A549 (cell line): ENCODE data around the gene SYNPO2. TPM values are rescaled to one million over a fixed set of nuclear protein-coding genes. Genes with fewer than 3 reads are reported as not detected.
A peak's percentile ranks its signal among the peaks of the same experiment; 100 is the strongest.
"Not testable (repeated sequence)": the region's sequence is repeated elsewhere in the genome, so short reads cannot be mapped to it uniquely, and the experiment has no call there.

Experiments used
- ATAC-seq, 2 experiments: fragments of 200-7000 bp in 1 of 2; fragments of >200 bp in 1 of 2; cut with Nextera tagmentation in 1 of 2; cut with Tn5 transposase in 1 of 2; 3 replicates each; pipeline versions ENCODE4 v1.8.0 to v1.9.1; 2018 to 2020; ENCODE audit warnings: mild to moderate bottlenecking in 1 of 2, moderate library complexity in 1 of 2
- CTCF ChIA-PET: fragments of 300-600 bp; sonication (Branson Sonifier 250); formaldehyde crosslinking; extraction: SDS; loops from one replicate; lab custom pipeline; 2021; ENCODE audit warnings: antibody characterized with exemption, inconsistent platforms; lab: Yijun Ruan, JAX
- POLR2A ChIA-PET: fragments of 350-600 bp; formaldehyde crosslinking; extraction: SDS; loops from one replicate; lab custom pipeline; 2021; ENCODE audit warnings: antibody characterized with exemption, inconsistent platforms; lab: Yijun Ruan, JAX
- DNase-seq, 2 experiments: peaks; one replicate each; pipeline versions ENCODE4 v3.0.0 to v3.0.0-alpha.2; 2011 to 2016; ENCODE audit warnings: low read depth in 1 of 2, low spot score in 1 of 2
- FAIRE-seq: peaks from 2 replicates; lab custom pipeline; 2011; peaks lifted over from hg19 to GRCh38; lab: Jason Lieb, UNC
- H3K27ac ChIP-seq, 2 experiments: fragments of >200 bp; sonication (Bioruptor Twin); formaldehyde crosslinking; 3 replicates each; pipeline ENCODE4 v1.5.1; 2016 to 2017
- H3K4me1 ChIP-seq: fragments of >200 bp; sonication (Bioruptor Twin); formaldehyde crosslinking; 3 replicates; pipeline ENCODE4 v1.6.1; 2016
- H3K4me2 ChIP-seq: fragments of >200 bp; sonication (Bioruptor Twin); formaldehyde crosslinking; 3 replicates; pipeline ENCODE4 v1.6.1; 2016
- H3K4me3 ChIP-seq: fragments of >200 bp; sonication (Bioruptor Twin); formaldehyde crosslinking; 3 replicates; pipeline ENCODE4 v1.5.1; 2016
- H3K9me3 ChIP-seq: fragments of >200 bp; sonication (Bioruptor Twin); formaldehyde crosslinking; 3 replicates; pipeline ENCODE4 v1.6.1; 2016
- CEBPB ChIP-seq, 2 experiments: fragments of >200 bp in 1 of 2; sonication (Bioruptor Twin) in 1 of 2; formaldehyde crosslinking in 1 of 2; IDR thresholded peaks; 2 replicates each; pipeline ENCODE4 v1.6.1; 2012 to 2016
- FOSB ChIP-seq: fragments of 250-450 bp; sonication (Bioruptor Pico); IDR thresholded peaks from 2 replicates; pipeline ENCODE4 v1.5.0; 2020; ENCODE audit warnings: mild to moderate bottlenecking, moderate library complexity
- FOXS1 ChIP-seq: fragments of 250-450 bp; sonication (Bioruptor Pico); IDR thresholded peaks from 2 replicates; pipeline ENCODE4 v1.5.0; 2020; ENCODE audit warnings: mild to moderate bottlenecking, moderate library complexity
- HOXB13 ChIP-seq: fragments of 250-450 bp; sonication (Bioruptor Pico); IDR thresholded peaks from 2 replicates; pipeline ENCODE4 v1.5.0; 2020; ENCODE audit warnings: low read depth, mild to moderate bottlenecking, moderate library complexity
- KDM5A ChIP-seq: fragments of 200-600 bp; sonication (generic); IDR thresholded peaks from 2 replicates; pipeline ENCODE4 v1.6.1; 2016; ENCODE audit warnings: antibody characterized with exemption, mild to moderate bottlenecking
- MYC ChIP-seq: IDR thresholded peaks from 2 replicates; pipeline ENCODE4 v1.6.1; 2012; ENCODE audit warnings: mild to moderate bottlenecking, inconsistent platforms, low read length, improper control_type of control experiment, borderline replicate concordance
- RAD21 ChIP-seq, 2 experiments: fragments of >200 bp in 1 of 2; sonication (Bioruptor Twin) in 1 of 2; formaldehyde crosslinking in 1 of 2; IDR thresholded peaks in 1 of 2; conservative IDR thresholded peaks in 1 of 2; 2 replicates in 1 of 2; 3 replicates in 1 of 2; pipeline ENCODE4 v1.6.1; 2012 to 2018; ENCODE audit warnings: inconsistent platforms in 1 of 2
- RNF2 ChIP-seq: fragments of 200-600 bp; sonication (generic); IDR thresholded peaks from 2 replicates; pipeline ENCODE4 v1.6.1; 2016; ENCODE audit warnings: low read depth, mild to moderate bottlenecking, antibody characterized with exemption, moderate library complexity, borderline replicate concordance
- SMC3 ChIP-seq: fragments of >200 bp; sonication (Bioruptor Twin); formaldehyde crosslinking; IDR thresholded peaks from 3 replicates; pipeline ENCODE4 v1.6.1; 2018; ENCODE audit warnings: inconsistent platforms
- ZC3H11A ChIP-seq: fragments of 450-650 bp; IDR thresholded peaks from 2 replicates; pipeline ENCODE4 v1.6.1; 2014; ENCODE audit warnings: antibody characterized with exemption, mild to moderate bottlenecking
- ZFP36 ChIP-seq: fragments of 450-650 bp; IDR thresholded peaks from 2 replicates; pipeline ENCODE4 v1.6.1; 2014; ENCODE audit warnings: borderline replicate concordance; ENCODE audit not compliant: partially characterized antibody
- WGBS: methylation state at CpG from one replicate; pipeline ENCODE4 v1.1.6; 2017; ENCODE audit errors: missing lambda C conversion rate; 5-methylcytosine and 5-hydroxymethylcytosine counted together
- polyA plus RNA-seq, 4 experiments: library from polyadenylated mRNA; depleted of rRNA in 3 of 4; stranded (reverse); fragments of >200 nt; fragmentation: RNase III in 1 of 4; extraction: RNeasy Plus Mini Kit Qiagen cat#74134 plus additional on column Dnase treatment in 1 of 4; gene quantifications; 2 replicates in 3 of 4; 3 replicates in 1 of 4; pipeline ENCODE4 v1.2.3, GENCODE V29; 2011 to 2017
- TF ChIP-seq, protein P1 (sequence below): fragments of >200 bp; sonication (Bioruptor Twin); formaldehyde crosslinking; IDR thresholded peaks from 3 replicates; pipeline ENCODE4 v1.5.1; 2016
- TF ChIP-seq, protein P2 (sequence below): fragments of 200-600 bp; sonication (generic); IDR thresholded peaks from 2 replicates; pipeline ENCODE4 v1.6.1; 2016; ENCODE audit warnings: antibody characterized with exemption, mild to moderate bottlenecking, moderate library complexity
- TF ChIP-seq, protein P3 (sequence below): fragments of 250-450 bp; sonication (Bioruptor Pico); IDR thresholded peaks from 2 replicates; pipeline ENCODE4 v1.5.0; 2020; ENCODE audit warnings: low read depth, mild to moderate bottlenecking, moderate library complexity
- TF ChIP-seq, protein P4 (sequence below): fragments of >200 bp; sonication (Bioruptor Twin); formaldehyde crosslinking; IDR thresholded peaks from 3 replicates; pipeline ENCODE4 v1.6.1; 2016
- TF ChIP-seq, protein P5 (sequence below): IDR thresholded peaks from 2 replicates; pipeline ENCODE4 v1.6.1; 2012

Gene SYNPO2
- polyA plus RNA-seq, 2 of the 4 experiments (the other 2 are of a cell fraction) = 2.5 to 8.8 TPM

DNA sequence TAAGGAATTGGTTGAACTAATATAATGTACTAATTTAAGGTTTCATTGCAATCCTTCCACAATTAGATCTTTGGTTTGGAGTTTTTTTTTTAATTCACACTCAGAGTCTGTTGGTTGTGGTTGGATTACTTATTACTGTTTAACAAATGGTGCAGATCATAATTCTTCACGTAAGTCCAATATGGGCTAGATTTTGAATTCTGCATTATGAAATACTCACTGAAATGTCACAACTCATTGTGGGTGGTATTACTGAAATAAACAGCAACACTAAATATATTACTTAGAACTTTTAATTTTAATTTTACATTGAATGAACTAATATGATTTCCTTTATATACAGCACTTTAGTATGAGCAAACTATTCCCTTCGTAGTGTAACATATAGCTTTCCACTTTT lies 152.7 kb downstream of the SYNPO2 start (continued):
- TF ChIP-seq HOXB13 (CRISPR knock-in tag) = no peak

DNA sequence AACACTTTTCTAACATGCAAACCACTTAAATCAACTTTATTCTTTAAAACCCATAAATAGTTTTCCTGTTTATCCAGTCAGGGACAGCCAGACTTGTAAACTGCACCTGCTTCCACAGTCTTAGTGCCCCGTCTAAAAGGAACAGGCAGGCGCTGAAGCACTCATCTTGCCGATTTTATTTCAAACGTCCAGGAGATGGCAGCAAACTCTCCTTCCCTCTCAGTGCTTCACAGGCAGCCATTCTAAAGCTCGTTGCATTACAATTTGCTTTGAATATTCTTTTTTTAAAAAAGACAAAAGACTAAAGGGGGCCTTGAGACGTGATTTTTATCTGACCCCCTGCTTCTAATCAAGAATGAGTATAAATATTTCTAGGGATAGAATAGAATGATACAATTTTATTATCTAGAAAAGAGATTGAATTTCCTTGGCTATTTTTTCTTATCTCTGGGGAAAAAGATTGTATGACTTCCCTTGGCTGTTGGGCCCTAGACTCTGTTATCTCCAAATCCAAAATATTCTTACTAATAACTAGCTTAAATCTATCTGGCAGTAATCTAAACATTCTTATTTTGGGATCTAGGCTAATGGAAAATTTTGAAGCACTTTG lies 153.4 kb downstream of the SYNPO2 start:
- no peaks in the 10 kb centered on the region for H3K9me3 ChIP-seq
- no peak for FAIRE-seq
- peak overlapping the region; percentile 78 to 80; a peak in 5 of 6 replicates for H3K27ac ChIP-seq
- CTCF ChIA-PET = interaction anchor here (0.6 to 3.4 kb wide), 19 partner anchors 9 to 281 kb away, joined by 3 to 20 read pairs (median 3); no protein-coding TSS in a partner anchor
- TF ChIP-seq SMC3 = peak; percentile 82
- TF ChIP-seq ZC3H11A = no peak
- no peak for TF ChIP-seq MYC
- TF ChIP-seq RNF2 = no peak
- no peak for TF ChIP-seq FOSB (CRISPR knock-in tag)
- TF ChIP-seq, protein P1, sequence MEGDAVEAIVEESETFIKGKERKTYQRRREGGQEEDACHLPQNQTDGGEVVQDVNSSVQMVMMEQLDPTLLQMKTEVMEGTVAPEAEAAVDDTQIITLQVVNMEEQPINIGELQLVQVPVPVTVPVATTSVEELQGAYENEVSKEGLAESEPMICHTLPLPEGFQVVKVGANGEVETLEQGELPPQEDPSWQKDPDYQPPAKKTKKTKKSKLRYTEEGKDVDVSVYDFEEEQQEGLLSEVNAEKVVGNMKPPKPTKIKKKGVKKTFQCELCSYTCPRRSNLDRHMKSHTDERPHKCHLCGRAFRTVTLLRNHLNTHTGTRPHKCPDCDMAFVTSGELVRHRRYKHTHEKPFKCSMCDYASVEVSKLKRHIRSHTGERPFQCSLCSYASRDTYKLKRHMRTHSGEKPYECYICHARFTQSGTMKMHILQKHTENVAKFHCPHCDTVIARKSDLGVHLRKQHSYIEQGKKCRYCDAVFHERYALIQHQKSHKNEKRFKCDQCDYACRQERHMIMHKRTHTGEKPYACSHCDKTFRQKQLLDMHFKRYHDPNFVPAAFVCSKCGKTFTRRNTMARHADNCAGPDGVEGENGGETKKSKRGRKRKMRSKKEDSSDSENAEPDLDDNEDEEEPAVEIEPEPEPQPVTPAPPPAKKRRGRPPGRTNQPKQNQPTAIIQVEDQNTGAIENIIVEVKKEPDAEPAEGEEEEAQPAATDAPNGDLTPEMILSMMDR = peak; percentile 70
- no peak for TF ChIP-seq CEBPB (IDR thresholded peaks at IDR 0.05)
- TF ChIP-seq HOXB13 (CRISPR knock-in tag) = no peak
- TF ChIP-seq, protein P2, sequence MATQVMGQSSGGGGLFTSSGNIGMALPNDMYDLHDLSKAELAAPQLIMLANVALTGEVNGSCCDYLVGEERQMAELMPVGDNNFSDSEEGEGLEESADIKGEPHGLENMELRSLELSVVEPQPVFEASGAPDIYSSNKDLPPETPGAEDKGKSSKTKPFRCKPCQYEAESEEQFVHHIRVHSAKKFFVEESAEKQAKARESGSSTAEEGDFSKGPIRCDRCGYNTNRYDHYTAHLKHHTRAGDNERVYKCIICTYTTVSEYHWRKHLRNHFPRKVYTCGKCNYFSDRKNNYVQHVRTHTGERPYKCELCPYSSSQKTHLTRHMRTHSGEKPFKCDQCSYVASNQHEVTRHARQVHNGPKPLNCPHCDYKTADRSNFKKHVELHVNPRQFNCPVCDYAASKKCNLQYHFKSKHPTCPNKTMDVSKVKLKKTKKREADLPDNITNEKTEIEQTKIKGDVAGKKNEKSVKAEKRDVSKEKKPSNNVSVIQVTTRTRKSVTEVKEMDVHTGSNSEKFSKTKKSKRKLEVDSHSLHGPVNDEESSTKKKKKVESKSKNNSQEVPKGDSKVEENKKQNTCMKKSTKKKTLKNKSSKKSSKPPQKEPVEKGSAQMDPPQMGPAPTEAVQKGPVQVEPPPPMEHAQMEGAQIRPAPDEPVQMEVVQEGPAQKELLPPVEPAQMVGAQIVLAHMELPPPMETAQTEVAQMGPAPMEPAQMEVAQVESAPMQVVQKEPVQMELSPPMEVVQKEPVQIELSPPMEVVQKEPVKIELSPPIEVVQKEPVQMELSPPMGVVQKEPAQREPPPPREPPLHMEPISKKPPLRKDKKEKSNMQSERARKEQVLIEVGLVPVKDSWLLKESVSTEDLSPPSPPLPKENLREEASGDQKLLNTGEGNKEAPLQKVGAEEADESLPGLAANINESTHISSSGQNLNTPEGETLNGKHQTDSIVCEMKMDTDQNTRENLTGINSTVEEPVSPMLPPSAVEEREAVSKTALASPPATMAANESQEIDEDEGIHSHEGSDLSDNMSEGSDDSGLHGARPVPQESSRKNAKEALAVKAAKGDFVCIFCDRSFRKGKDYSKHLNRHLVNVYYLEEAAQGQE = no peak
- TF ChIP-seq RAD21 (conservative IDR thresholded peaks at IDR 0.05 in 1 of 2, IDR thresholded peaks at IDR 0.05 in 1 of 2) = peak; percentile 77 to 82
- TF ChIP-seq, protein P3, sequence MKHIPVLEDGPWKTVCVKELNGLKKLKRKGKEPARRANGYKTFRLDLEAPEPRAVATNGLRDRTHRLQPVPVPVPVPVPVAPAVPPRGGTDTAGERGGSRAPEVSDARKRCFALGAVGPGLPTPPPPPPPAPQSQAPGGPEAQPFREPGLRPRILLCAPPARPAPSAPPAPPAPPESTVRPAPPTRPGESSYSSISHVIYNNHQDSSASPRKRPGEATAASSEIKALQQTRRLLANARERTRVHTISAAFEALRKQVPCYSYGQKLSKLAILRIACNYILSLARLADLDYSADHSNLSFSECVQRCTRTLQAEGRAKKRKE (CRISPR knock-in tag) = no peak
- peak overlapping the region; percentile 61 for H3K4me2 ChIP-seq
- ATAC-seq = peak; percentile 92 to 93
- peak; percentile 56 to 81 for DNase-seq
- under 1% methylated on average over 6 of the region's 6 CpGs for WGBS
- POLR2A ChIA-PET = no interaction called here
- H3K4me1 ChIP-seq = peaks cover 63% of the 10 kb centered on the region
- no peak overlapping the region for H3K4me3 ChIP-seq

DNA sequence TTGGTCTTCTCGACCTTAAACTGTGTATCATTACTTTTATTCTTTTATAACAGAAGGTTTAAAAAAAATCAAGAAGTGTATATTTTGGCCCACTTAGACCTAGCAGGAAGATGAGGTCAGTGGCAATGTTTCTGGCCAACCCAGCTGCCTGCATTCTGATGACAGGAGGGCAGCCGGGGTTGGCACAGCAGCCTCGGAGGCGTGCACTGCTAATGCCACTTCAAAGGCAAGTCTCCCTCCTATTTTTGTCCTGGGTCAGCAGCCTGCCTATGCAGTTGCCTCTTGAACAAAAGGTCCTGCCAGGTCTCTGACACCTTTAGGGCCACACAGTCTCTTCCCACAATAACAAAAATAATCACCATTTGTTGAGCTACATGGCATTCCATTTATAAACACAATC lies 157.6 kb downstream of the SYNPO2 start:
- ATAC-seq (no peak), DNase-seq (no peak), FAIRE-seq (no peak)
- Histone ChIP-seq H3K4me1 (peaks cover 70% of the 10 kb centered on the region), H3K4me3 (no peak overlapping the region), H3K4me2 (no peak overlapping the region)
- 51% methylated on average over 4 of the region's 4 CpGs for WGBS
- TF ChIP-seq, protein P4, sequence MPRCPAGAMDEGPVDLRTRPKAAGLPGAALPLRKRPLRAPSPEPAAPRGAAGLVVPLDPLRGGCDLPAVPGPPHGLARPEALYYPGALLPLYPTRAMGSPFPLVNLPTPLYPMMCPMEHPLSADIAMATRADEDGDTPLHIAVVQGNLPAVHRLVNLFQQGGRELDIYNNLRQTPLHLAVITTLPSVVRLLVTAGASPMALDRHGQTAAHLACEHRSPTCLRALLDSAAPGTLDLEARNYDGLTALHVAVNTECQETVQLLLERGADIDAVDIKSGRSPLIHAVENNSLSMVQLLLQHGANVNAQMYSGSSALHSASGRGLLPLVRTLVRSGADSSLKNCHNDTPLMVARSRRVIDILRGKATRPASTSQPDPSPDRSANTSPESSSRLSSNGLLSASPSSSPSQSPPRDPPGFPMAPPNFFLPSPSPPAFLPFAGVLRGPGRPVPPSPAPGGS = no peak
- TF ChIP-seq KDM5A = no peak
- no peak for TF ChIP-seq FOXS1
- no peak for TF ChIP-seq SMC3
- TF ChIP-seq HOXB13 (CRISPR knock-in tag) = no peak
- TF ChIP-seq, protein P5, sequence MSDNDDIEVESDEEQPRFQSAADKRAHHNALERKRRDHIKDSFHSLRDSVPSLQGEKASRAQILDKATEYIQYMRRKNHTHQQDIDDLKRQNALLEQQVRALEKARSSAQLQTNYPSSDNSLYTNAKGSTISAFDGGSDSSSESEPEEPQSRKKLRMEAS = no peak
- TF ChIP-seq ZFP36 = no peak
- TF ChIP-seq, all 56 proteins: peak for 0
- CTCF ChIA-PET = interaction anchor here (1.1 kb wide), 1 partner anchor 240 kb away, joined by 4 read pairs; no protein-coding TSS in a partner anchor
- POLR2A ChIA-PET = no interaction called here
- Histone ChIP-seq H3K27ac (peak overlapping the region; percentile 3 to 63; a peak in 4 of 6 replicates), H3K9me3 (no peaks in the 10 kb centered on the region)

DNA sequence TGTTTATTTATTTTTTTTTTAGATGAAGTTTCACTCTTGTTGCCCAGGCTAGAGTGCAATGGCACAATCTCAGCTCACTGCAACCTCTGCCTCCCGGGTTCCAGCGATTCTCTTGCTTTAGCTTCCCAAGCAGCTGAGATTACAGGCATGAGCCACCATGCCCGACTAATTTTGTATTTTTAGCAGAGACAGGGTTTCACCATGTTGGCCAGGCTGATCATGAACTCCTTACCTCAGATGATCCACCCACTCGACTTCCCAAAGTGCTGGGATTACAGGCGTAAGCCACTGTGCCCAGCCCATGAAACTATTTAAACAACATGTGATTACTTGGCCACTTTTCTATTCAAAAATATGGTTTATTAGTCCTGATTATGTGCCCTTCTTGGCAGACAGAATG lies 158.4 kb downstream of the SYNPO2 start:
- WGBS = 87% methylated on average over 5 of the region's 5 CpGs
- POLR2A ChIA-PET, FAIRE-seq, DNase-seq, H3K4me3 ChIP-seq, H3K9me3 ChIP-seq, H3K4me2 ChIP-seq, ATAC-seq: not testable (repeated sequence)
- CTCF ChIA-PET = interaction anchor here (0.6 kb wide), 1 partner anchor 54 kb away, joined by 3 read pairs; no protein-coding TSS in a partner anchor
- peaks cover 63% of the 10 kb centered on the region for H3K4me1 ChIP-seq
- H3K27ac ChIP-seq = peak overlapping the region; percentile 14 to 47; a peak in 4 of 6 replicates
